GM23338 (cell line): ENCODE results near the gene RMND1. TPM values are rescaled to one million over a fixed set of nuclear protein-coding genes. Genes with fewer than 3 reads are reported as not detected.

Source experiments
- CREB1 ChIP-seq: fragments of 250-450 bp; sonication (Bioruptor Pico); IDR thresholded peaks from 2 replicates; pipeline ENCODE4 v1.5.0; 2020; ENCODE audit warnings: low read depth, mild to moderate bottlenecking, moderate library complexity
- EZH2 ChIP-seq: fragments of 200-600 bp; sonication (generic); IDR thresholded peaks from one replicate; pipeline ENCODE4 v1.8.0; 2017; ENCODE audit warnings: antibody characterized with exemption, mild to moderate bottlenecking, low read depth; ENCODE audit not compliant: unreplicated experiment
- EZH2phosphoT487 ChIP-seq: fragments of 200-600 bp; sonication (generic); IDR thresholded peaks from one replicate; pipeline ENCODE4 v1.8.1; 2018; ENCODE audit warnings: antibody characterized with exemption; ENCODE audit not compliant: unreplicated experiment
- JUNB ChIP-seq: IDR thresholded peaks from one replicate; pipeline ENCODE4 v1.6.1; 2016; ENCODE audit warnings: antibody characterized with exemption; ENCODE audit not compliant: unreplicated experiment
- NANOG ChIP-seq: IDR thresholded peaks from 2 replicates; pipeline ENCODE4 v1.6.1; 2016; ENCODE audit warnings: antibody characterized with exemption, borderline replicate concordance
- POLR2AphosphoS5 ChIP-seq: IDR thresholded peaks from 2 replicates; pipeline ENCODE4 v1.6.1; 2016; ENCODE audit warnings: antibody characterized with exemption, low read depth
- ZNF114 ChIP-seq: fragments of 250-450 bp; sonication (Bioruptor Pico); IDR thresholded peaks from 2 replicates; pipeline ENCODE4 v1.5.0; 2020; ENCODE audit warnings: mild to moderate bottlenecking, moderate library complexity
- ZNF331 ChIP-seq: fragments of 250-450 bp; sonication (Bioruptor Pico); IDR thresholded peaks from 2 replicates; pipeline ENCODE4 v1.5.0; 2020; ENCODE audit warnings: low read depth, mild to moderate bottlenecking, moderate library complexity
- polyA plus RNA-seq: library from polyadenylated mRNA; unstranded; fragments of >200 nt; fragmentation: Nextera tagmentation; extraction: Ambion mirVana; gene quantifications from 2 replicates; pipeline ENCODE4 v1.2.1, GENCODE V29; 2016
- total RNA-seq: library from RNA; depleted of rRNA; stranded (reverse); fragments of >200 nt; shearing (Covaris generic); gene quantifications from 2 replicates; pipeline ENCODE4 v1.2.3, GENCODE V29; 2014
- TF ChIP-seq, protein P1 (sequence below): fragments of 250-450 bp; sonication (Bioruptor Pico); IDR thresholded peaks from 2 replicates; pipeline ENCODE4 v1.5.0; 2020; ENCODE audit warnings: mild to moderate bottlenecking, moderate library complexity
- TF ChIP-seq, protein P2 (sequence below), 2 experiments: fragments of 200-600 bp in 1 of 2; sonication (generic) in 1 of 2; conservative IDR thresholded peaks; 2 replicates each; pipeline versions ENCODE4 v1.5.1 to v1.6.1; 2016 to 2017; ENCODE audit warnings: antibody characterized with exemption in 2 of 2, low read depth in 2 of 2, mild to moderate bottlenecking in 2 of 2, moderate library complexity in 1 of 2
- TF ChIP-seq, protein P3 (sequence below): IDR thresholded peaks from 2 replicates; pipeline ENCODE4 v1.6.1; 2016; ENCODE audit warnings: antibody characterized with exemption

The RMND1 gene
- total and polyA plus RNA-seq, 2 experiments from 2014 or later, result 27.5 to 34.4 TPM

DNA sequence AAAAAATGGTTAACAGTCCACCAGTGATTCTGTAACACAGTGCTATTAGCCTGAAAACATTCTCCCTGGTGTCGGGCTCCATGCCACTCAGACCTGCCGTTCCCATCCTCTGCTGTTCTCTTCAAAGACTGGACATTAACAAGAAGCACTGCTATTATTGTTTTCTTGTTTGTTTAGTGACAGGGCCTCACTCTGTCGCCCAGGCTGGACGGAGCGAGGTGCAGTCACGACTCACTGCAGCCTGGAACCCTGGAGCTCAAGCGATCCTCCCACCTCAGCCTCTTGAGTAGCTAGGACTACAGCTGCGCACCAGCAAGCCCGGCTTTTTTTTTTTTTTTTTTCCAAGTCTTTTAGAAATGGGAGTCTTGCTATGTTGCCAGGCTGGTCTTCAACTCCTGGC lies 9.6 kb downstream of the RMND1 start (continued):
- TF ChIP-seq, protein P1, sequence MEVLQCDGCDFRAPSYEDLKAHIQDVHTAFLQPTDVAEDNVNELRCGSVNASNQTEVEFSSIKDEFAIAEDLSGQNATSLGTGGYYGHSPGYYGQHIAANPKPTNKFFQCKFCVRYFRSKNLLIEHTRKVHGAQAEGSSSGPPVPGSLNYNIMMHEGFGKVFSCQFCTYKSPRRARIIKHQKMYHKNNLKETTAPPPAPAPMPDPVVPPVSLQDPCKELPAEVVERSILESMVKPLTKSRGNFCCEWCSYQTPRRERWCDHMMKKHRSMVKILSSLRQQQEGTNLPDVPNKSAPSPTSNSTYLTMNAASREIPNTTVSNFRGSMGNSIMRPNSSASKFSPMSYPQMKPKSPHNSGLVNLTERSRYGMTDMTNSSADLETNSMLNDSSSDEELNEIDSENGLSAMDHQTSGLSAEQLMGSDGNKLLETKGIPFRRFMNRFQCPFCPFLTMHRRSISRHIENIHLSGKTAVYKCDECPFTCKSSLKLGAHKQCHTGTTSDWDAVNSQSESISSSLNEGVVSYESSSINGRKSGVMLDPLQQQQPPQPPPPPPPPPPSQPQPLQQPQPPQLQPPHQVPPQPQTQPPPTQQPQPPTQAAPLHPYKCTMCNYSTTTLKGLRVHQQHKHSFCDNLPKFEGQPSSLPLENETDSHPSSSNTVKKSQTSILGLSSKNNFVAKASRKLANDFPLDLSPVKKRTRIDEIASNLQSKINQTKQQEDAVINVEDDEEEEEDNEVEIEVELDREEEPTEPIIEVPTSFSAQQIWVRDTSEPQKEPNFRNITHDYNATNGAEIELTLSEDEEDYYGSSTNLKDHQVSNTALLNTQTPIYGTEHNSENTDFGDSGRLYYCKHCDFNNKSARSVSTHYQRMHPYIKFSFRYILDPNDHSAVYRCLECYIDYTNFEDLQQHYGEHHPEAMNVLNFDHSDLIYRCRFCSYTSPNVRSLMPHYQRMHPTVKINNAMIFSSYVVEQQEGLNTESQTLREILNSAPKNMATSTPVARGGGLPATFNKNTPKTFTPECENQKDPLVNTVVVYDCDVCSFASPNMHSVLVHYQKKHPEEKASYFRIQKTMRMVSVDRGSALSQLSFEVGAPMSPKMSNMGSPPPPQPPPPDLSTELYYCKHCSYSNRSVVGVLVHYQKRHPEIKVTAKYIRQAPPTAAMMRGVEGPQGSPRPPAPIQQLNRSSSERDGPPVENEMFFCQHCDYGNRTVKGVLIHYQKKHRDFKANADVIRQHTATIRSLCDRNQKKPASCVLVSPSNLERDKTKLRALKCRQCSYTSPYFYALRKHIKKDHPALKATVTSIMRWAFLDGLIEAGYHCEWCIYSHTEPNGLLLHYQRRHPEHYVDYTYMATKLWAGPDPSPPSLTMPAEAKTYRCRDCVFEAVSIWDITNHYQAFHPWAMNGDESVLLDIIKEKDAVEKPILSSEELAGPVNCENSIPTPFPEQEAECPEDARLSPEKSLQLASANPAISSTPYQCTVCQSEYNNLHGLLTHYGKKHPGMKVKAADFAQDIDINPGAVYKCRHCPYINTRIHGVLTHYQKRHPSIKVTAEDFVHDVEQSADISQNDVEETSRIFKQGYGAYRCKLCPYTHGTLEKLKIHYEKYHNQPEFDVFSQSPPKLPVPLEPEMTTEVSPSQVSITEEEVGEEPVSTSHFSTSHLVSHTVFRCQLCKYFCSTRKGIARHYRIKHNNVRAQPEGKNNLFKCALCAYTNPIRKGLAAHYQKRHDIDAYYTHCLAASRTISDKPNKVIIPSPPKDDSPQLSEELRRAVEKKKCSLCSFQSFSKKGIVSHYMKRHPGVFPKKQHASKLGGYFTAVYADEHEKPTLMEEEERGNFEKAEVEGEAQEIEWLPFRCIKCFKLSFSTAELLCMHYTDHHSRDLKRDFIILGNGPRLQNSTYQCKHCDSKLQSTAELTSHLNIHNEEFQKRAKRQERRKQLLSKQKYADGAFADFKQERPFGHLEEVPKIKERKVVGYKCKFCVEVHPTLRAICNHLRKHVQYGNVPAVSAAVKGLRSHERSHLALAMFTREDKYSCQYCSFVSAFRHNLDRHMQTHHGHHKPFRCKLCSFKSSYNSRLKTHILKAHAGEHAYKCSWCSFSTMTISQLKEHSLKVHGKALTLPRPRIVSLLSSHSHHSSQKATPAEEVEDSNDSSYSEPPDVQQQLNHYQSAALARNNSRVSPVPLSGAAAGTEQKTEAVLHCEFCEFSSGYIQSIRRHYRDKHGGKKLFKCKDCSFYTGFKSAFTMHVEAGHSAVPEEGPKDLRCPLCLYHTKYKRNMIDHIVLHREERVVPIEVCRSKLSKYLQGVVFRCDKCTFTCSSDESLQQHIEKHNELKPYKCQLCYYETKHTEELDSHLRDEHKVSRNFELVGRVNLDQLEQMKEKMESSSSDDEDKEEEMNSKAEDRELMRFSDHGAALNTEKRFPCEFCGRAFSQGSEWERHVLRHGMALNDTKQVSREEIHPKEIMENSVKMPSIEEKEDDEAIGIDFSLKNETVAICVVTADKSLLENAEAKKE (CRISPR knock-in tag), result no peak
- TF ChIP-seq EZH2phosphoT487 (no peak), ZNF114 (no peak), CREB1 (CRISPR knock-in tag) (no peak), EZH2 (no peak), POLR2AphosphoS5 (no peak), ZNF331 (CRISPR knock-in tag) (no peak), JUNB (no peak), NANOG (no peak)
- TF ChIP-seq, protein P2, sequence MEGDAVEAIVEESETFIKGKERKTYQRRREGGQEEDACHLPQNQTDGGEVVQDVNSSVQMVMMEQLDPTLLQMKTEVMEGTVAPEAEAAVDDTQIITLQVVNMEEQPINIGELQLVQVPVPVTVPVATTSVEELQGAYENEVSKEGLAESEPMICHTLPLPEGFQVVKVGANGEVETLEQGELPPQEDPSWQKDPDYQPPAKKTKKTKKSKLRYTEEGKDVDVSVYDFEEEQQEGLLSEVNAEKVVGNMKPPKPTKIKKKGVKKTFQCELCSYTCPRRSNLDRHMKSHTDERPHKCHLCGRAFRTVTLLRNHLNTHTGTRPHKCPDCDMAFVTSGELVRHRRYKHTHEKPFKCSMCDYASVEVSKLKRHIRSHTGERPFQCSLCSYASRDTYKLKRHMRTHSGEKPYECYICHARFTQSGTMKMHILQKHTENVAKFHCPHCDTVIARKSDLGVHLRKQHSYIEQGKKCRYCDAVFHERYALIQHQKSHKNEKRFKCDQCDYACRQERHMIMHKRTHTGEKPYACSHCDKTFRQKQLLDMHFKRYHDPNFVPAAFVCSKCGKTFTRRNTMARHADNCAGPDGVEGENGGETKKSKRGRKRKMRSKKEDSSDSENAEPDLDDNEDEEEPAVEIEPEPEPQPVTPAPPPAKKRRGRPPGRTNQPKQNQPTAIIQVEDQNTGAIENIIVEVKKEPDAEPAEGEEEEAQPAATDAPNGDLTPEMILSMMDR (conservative IDR thresholded peaks at IDR 0.05; ENCODE audit: low read depth in 2 of 2), result no peak
- TF ChIP-seq, protein P3, sequence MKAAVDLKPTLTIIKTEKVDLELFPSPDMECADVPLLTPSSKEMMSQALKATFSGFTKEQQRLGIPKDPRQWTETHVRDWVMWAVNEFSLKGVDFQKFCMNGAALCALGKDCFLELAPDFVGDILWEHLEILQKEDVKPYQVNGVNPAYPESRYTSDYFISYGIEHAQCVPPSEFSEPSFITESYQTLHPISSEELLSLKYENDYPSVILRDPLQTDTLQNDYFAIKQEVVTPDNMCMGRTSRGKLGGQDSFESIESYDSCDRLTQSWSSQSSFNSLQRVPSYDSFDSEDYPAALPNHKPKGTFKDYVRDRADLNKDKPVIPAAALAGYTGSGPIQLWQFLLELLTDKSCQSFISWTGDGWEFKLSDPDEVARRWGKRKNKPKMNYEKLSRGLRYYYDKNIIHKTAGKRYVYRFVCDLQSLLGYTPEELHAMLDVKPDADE, result no peak
